ENCODE data around the gene PARP11. TPM values are rescaled to one million over a fixed set of nuclear protein-coding genes. Genes with fewer than 3 reads are reported as not detected.

Gene PARP11
- total RNA-seq, 1 donor from 2014 or later = 11.4 TPM

DNA sequence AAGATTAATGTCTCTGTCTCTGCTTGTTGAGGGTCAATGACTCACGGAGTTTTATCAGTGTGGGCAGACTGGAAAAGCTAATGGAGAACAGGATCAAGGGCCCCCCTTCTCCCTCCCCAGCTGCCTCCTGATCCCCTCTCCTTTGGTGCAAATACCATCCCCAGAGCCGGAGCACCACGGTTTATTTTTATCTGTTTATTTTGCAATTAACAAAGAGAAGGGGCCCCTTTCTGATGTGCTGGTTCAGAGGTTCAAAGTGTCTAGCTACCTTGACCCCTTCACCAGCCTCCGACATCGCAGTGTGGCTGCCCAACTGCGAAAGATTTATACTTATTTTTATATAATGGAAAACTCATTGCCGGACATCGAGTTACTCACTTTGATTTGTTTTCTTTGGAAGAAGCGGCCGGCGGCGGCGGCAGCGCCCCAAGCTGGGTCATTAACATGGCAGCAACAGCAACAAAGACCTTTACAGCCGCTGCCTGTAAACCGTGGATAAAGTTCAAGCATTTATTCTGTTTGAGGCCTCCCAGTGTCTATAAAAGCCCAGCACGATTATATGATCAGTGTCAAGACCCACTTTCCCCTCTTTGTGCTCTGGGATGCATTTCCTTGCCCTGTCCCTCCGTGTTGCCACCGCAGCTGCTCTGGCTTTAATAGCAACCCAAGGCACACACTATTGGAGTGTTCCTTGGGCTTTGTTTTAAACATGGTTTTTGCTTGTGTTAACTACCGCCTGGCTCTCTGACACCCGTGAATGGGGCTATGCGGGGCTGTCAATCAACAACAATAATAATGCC, 47.4 kb upstream of the PARP11 start:
- Mint-ChIP-seq H3K27ac (ENCODE audit: unreplicated experiment) (no peak overlapping the region), H3K36me3 (ENCODE audit: low read depth, unreplicated experiment) (no peaks in the 10 kb centered on the region), H3K9me3 (ENCODE audit: unreplicated experiment) (no peaks in the 10 kb centered on the region), H3K27me3 (ENCODE audit: unreplicated experiment) (peaks cover 2% of the 10 kb centered on the region), H3K4me1 (ENCODE audit: unreplicated experiment) (peaks cover 11% of the 10 kb centered on the region), H3K4me3 (ENCODE audit: unreplicated experiment) (no peak overlapping the region)
- TF ChIP-seq, protein P1, sequence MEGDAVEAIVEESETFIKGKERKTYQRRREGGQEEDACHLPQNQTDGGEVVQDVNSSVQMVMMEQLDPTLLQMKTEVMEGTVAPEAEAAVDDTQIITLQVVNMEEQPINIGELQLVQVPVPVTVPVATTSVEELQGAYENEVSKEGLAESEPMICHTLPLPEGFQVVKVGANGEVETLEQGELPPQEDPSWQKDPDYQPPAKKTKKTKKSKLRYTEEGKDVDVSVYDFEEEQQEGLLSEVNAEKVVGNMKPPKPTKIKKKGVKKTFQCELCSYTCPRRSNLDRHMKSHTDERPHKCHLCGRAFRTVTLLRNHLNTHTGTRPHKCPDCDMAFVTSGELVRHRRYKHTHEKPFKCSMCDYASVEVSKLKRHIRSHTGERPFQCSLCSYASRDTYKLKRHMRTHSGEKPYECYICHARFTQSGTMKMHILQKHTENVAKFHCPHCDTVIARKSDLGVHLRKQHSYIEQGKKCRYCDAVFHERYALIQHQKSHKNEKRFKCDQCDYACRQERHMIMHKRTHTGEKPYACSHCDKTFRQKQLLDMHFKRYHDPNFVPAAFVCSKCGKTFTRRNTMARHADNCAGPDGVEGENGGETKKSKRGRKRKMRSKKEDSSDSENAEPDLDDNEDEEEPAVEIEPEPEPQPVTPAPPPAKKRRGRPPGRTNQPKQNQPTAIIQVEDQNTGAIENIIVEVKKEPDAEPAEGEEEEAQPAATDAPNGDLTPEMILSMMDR (IDR thresholded peaks at IDR 0.05; ENCODE audit: unreplicated experiment) = no peak
- DNase-seq (ENCODE audit: low spot score) = no peak

DNA sequence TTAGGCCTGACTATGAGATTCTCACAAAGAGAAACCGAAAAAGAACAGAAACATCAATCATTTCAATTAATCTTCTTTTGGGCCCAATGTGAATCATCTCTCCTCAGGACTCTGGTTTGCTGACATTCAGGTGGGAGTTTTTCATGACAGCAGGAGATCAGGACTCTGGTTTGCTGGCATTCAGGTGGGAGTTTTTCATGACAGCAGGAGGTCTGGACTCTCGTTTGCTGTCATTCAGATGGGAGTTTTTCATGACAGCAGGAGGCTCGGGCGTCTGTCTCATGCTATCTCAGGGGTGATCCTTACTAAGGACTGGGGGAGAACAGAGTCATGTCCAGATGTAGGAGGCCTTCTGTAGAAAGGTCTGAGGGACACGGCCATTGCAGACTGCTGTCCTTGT, 40.1 kb upstream of the PARP11 start:
- DNase-seq (ENCODE audit: low spot score) = no peak
- H3K4me3 Mint-ChIP-seq (ENCODE audit: unreplicated experiment) = no peak overlapping the region
- H3K36me3 Mint-ChIP-seq (ENCODE audit: low read depth, unreplicated experiment) = peaks cover 10% of the 10 kb centered on the region
- TF ChIP-seq, protein P1 (IDR thresholded peaks at IDR 0.05; ENCODE audit: unreplicated experiment) = no peak
- H3K4me1 Mint-ChIP-seq (ENCODE audit: unreplicated experiment) = peaks cover 2% of the 10 kb centered on the region
- no peaks in the 10 kb centered on the region for H3K27me3 Mint-ChIP-seq (ENCODE audit: unreplicated experiment)
- H3K9me3 Mint-ChIP-seq (ENCODE audit: unreplicated experiment) = peaks cover 8% of the 10 kb centered on the region
- no peak overlapping the region for H3K27ac Mint-ChIP-seq (ENCODE audit: unreplicated experiment)

- Mint-ChIP-seq H3K9me3 (ENCODE audit: unreplicated experiment) (peaks cover 8% of the 10 kb centered on the region), H3K4me1 (ENCODE audit: unreplicated experiment) (peaks cover 6% of the 10 kb centered on the region), H3K27ac (ENCODE audit: unreplicated experiment) (no peak overlapping the region), H3K4me3 (ENCODE audit: unreplicated experiment) (no peak overlapping the region), H3K27me3 (ENCODE audit: unreplicated experiment) (no peaks in the 10 kb centered on the region), H3K36me3 (ENCODE audit: low read depth, unreplicated experiment) (peaks cover 10% of the 10 kb centered on the region)
- no peak for DNase-seq (ENCODE audit: low spot score)
- TF ChIP-seq, protein P1 (IDR thresholded peaks at IDR 0.05; ENCODE audit: unreplicated experiment) = no peak
These were observed 39.7 kb upstream of the PARP11 start for GRCh38 chr12:3912863-3913262.

DNA sequence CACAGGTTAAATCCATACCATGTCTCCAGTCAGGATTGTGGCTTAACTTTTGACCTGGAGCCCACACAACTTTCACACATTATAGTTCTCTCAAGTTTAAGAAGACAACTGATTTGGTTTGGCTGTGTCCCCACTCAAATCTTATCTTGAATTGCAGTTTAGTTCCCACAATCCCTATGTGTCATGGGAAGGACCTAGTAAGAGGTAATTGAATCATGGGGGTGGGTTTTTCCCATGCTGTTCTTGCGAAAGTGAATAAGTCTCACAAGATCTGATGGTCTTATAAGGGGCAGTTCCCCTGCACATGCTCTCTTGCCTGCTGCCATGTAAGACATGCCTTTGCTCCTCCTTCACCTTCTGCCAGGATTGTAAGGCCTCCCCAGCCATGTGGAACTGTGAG, 38.2 kb upstream of the PARP11 start:
- Mint-ChIP-seq H3K4me1 (ENCODE audit: unreplicated experiment) (peaks cover 14% of the 10 kb centered on the region), H3K36me3 (ENCODE audit: low read depth, unreplicated experiment) (peaks cover 10% of the 10 kb centered on the region), H3K27ac (ENCODE audit: unreplicated experiment) (no peak overlapping the region), H3K27me3 (ENCODE audit: unreplicated experiment) (no peaks in the 10 kb centered on the region), H3K4me3 (ENCODE audit: unreplicated experiment) (no peak overlapping the region), H3K9me3 (ENCODE audit: unreplicated experiment) (peaks cover 8% of the 10 kb centered on the region)
- TF ChIP-seq, protein P1 (IDR thresholded peaks at IDR 0.05; ENCODE audit: unreplicated experiment) = no peak
- no peak for DNase-seq (ENCODE audit: low spot score)

- Mint-ChIP-seq H3K9me3 (ENCODE audit: unreplicated experiment) (no peaks in the 10 kb centered on the region), H3K27me3 (ENCODE audit: unreplicated experiment) (peaks cover 1% of the 10 kb centered on the region), H3K27ac (ENCODE audit: unreplicated experiment) (no peak overlapping the region), H3K4me3 (ENCODE audit: unreplicated experiment) (no peak overlapping the region), H3K36me3 (ENCODE audit: low read depth, unreplicated experiment) (no peaks in the 10 kb centered on the region), H3K4me1 (ENCODE audit: unreplicated experiment) (peaks cover 14% of the 10 kb centered on the region)
- TF ChIP-seq, protein P1 (IDR thresholded peaks at IDR 0.05; ENCODE audit: unreplicated experiment) = no peak
- no peak for DNase-seq (ENCODE audit: low spot score)
These were observed 32.5 kb upstream of the PARP11 start for GRCh38 chr12:3905664-3906063.

Measured in endothelial cell (in vitro differentiated cells).